Gastroesophageal sphincter (tissue), 4 donors: ENCODE measurements around the gene BPGM. TPM values are rescaled to one million over a fixed set of nuclear protein-coding genes. Genes with fewer than 3 reads are reported as not detected.
A peak's percentile ranks its signal among the peaks of the same experiment; 100 is the strongest.

Experiments
- ATAC-seq: fragments of 150-250 bp; one replicate; pipeline ENCODE4 v1.9.1; 2016; ENCODE audit warnings: mild to moderate bottlenecking, moderate library complexity
- H3K27ac ChIP-seq, 4 donors: fragments of 200-600 bp; sonication (generic) in 3 of 4; 1 replicate in 3 of 4; 2 replicates in 1 of 4; pipeline ENCODE4 v1.5.1; 2016 to 2019
- H3K27me3 ChIP-seq: fragments of 200-600 bp; sonication (generic); one replicate; pipeline ENCODE4 v1.5.1; 2019
- H3K36me3 ChIP-seq, 2 donors: fragments of 200-600 bp; sonication (generic); one replicate each; pipeline ENCODE4 v1.5.1; 2019; ENCODE audit warnings: control low read depth in 1 of 2
- H3K4me1 ChIP-seq, 3 donors: fragments of 200-600 bp; sonication (generic); 1 replicate in 2 of 3; 2 replicates in 1 of 3; pipeline ENCODE4 v1.5.1; 2016 to 2019; ENCODE audit warnings: control low read depth in 2 of 3
- H3K4me3 ChIP-seq, 2 donors: fragments of 200-600 bp; sonication (generic); one replicate each; pipeline ENCODE4 v1.5.1; 2019; ENCODE audit warnings: mild to moderate bottlenecking in 1 of 2, moderate library complexity in 1 of 2
- H3K9me3 ChIP-seq, 3 donors: fragments of 200-600 bp; sonication (generic); one replicate each; pipeline ENCODE4 v1.5.1; 2017 to 2019; ENCODE audit warnings: control low read depth in 2 of 3
- EP300 ChIP-seq: sonication (generic); formaldehyde crosslinking; IDR thresholded peaks from one replicate; pipeline ENCODE4 v1.6.1; 2017; ENCODE audit warnings: antibody characterized with exemption, mild to moderate bottlenecking
- POLR2A ChIP-seq, 2 donors: fragments of 450-650 bp; IDR thresholded peaks; one replicate each; pipeline ENCODE4 v1.6.1; 2017; ENCODE audit warnings: antibody characterized with exemption in 2 of 2, mild to moderate bottlenecking in 2 of 2, moderate library complexity in 1 of 2
- POLR2AphosphoS5 ChIP-seq: sonication (generic); formaldehyde crosslinking; IDR thresholded peaks from one replicate; pipeline ENCODE4 v1.6.1; 2017; ENCODE audit warnings: antibody characterized with exemption
- WGBS, 2 donors: methylation state at CpG; one replicate each; pipeline ENCODE4 v1.1.5; 2018; ENCODE audit warnings: low coverage in 1 of 2; 5-methylcytosine and 5-hydroxymethylcytosine counted together
- total RNA-seq, 4 donors: library from RNA; depleted of rRNA; stranded (reverse); fragments of >200 nt; gene quantifications; one replicate each; pipeline ENCODE4 v1.1.0, GENCODE V29; 2016
- TF ChIP-seq, protein P1 (sequence below), 4 experiments: fragments of 200-600 bp in 2 of 4; fragments of 450-650 bp in 2 of 4; sonication (generic) in 1 of 4; IDR thresholded peaks; one replicate each; pipeline ENCODE4 v1.5.1; 2017 to 2019; ENCODE audit warnings: antibody characterized with exemption in 4 of 4, mild to moderate bottlenecking in 2 of 4, moderate library complexity in 2 of 4

The BPGM gene
- total RNA-seq, 4 donors from 2014 or later: 16.0 to 35.6 (median 29.6) TPM

DNA sequence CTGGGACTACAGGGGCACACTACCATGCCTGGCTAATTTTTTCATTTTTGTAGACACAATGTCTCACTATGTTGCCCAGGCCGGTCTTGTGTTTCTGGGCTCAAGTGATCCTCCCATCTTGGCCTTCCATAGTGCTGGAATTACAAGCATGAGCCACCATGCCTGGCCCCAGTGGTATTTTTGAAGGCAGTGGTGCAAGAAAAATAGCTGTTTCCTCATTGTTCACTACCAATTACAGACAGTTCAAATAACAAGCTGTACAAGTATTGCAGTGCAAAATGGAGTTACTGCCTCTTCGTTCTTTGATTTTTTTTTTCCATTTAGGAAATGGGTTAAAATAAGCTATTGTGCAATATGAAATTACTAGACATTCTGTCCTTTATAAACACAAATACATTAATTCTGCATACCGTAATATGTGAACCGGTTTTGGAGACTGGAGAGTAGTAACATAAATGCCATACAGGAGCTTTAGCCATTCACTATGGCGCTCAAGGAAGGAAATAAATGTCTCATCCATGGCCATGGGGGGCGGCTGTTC lies 35.0 kb upstream of the BPGM start:
- TF ChIP-seq, protein P1, sequence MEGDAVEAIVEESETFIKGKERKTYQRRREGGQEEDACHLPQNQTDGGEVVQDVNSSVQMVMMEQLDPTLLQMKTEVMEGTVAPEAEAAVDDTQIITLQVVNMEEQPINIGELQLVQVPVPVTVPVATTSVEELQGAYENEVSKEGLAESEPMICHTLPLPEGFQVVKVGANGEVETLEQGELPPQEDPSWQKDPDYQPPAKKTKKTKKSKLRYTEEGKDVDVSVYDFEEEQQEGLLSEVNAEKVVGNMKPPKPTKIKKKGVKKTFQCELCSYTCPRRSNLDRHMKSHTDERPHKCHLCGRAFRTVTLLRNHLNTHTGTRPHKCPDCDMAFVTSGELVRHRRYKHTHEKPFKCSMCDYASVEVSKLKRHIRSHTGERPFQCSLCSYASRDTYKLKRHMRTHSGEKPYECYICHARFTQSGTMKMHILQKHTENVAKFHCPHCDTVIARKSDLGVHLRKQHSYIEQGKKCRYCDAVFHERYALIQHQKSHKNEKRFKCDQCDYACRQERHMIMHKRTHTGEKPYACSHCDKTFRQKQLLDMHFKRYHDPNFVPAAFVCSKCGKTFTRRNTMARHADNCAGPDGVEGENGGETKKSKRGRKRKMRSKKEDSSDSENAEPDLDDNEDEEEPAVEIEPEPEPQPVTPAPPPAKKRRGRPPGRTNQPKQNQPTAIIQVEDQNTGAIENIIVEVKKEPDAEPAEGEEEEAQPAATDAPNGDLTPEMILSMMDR (IDR thresholded peaks at IDR 0.05): no peak
- TF ChIP-seq EP300 (no peak), POLR2AphosphoS5 (no peak), POLR2A (IDR thresholded peaks at IDR 0.05) (no peak)
- no peak for ATAC-seq
- Histone ChIP-seq H3K4me3 (no peak overlapping the region), H3K4me1 (peaks cover 0 to 4% (median 0%) of the 10 kb centered on the region in 3 donors), H3K36me3 (no peaks in the 10 kb centered on the region), H3K27ac (no peak overlapping the region), H3K9me3 (no peaks in the 10 kb centered on the region), H3K27me3 (peaks cover 5% of the 10 kb centered on the region)
- 83 to 92% methylated on average over 2 to 6 of the region's 6 CpGs for WGBS, 2 donors

DNA sequence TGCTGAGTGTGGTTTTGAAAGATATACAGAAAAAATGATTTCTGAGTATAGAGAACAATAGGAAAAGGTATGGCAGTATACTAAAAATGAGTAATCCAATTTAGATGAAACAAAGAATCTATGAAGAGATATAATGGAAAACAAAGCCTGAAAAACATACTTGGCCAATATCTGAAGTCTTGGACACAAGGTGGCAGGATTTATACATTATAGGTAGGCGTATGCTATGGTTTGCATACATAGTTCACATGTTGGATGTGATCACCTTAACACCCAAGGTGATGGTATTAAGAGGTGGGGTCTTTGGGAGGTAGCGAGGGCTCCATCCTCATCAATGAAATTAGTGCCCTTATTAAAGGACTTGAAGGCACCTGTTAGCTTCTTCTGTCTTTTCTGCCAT lies 34.5 kb upstream of the BPGM start:
- Histone ChIP-seq H3K4me3 (no peak overlapping the region), H3K4me1 (peaks cover 0 to 4% (median 0%) of the 10 kb centered on the region in 3 donors), H3K9me3 (no peaks in the 10 kb centered on the region), H3K27ac (no peak overlapping the region), H3K36me3 (no peaks in the 10 kb centered on the region), H3K27me3 (peaks cover 5% of the 10 kb centered on the region)
- TF ChIP-seq, protein P1 (IDR thresholded peaks at IDR 0.05): no peak
- TF ChIP-seq POLR2A (IDR thresholded peaks at IDR 0.05) (no peak), EP300 (no peak)
- WGBS, 2 donors: 90% methylated on average over 2 of the region's 2 CpGs; no CpG with 5 or more reads in 1 of the 2 donors
- ATAC-seq: no peak

DNA sequence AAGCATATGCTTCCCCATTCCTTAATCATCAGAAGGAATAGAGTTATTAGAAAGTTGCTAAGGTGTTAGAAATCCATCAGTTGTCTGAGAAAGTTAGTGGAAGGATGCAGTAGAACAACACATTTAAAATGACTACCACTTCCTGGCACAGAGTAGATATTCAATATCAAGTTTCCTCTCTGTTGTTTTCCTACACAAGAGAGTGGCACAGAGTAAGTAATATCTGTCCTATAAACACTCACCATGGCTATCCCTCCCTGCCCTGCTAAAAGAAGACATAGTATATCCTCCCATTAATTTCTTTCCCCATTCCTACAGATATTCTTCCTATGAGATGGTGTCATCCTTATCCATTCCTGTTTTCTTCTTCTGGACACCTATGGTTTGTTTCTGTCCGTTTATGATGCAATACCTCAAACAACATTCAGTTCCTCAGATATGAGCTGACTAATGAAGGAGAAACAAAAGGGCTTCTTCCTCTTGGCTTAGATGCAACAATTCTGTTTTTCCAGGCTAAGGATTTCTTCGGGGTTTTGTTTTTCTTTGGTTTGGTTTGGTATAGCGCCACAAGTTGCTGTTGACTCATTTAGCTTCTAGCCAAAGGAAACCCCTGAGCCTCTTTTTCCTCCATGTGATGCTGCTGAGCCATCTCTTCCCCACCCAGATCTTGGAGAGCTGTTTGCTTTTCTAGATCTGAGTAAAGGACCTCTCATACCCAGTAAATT lies 32.9 kb upstream of the BPGM start:
- H3K36me3 ChIP-seq: no peaks in the 10 kb centered on the region
- WGBS, 2 donors: 19% methylated on average over 3 of the region's 3 CpGs; no CpG with 5 or more reads in 1 of the 2 donors
- peak overlapping the region in 2 of 4 donors; percentile 24 to 44 for H3K27ac ChIP-seq
- TF ChIP-seq, protein P1 (IDR thresholded peaks at IDR 0.05): no peak
- TF ChIP-seq POLR2A (IDR thresholded peaks at IDR 0.05) (no peak), EP300 (no peak), POLR2AphosphoS5 (no peak)
- peak; percentile 87 for ATAC-seq
- no peaks in the 10 kb centered on the region for H3K9me3 ChIP-seq
- peaks cover 5% of the 10 kb centered on the region for H3K27me3 ChIP-seq
- peaks cover 0 to 4% (median 0%) of the 10 kb centered on the region in 3 donors for H3K4me1 ChIP-seq
- no peak overlapping the region for H3K4me3 ChIP-seq

DNA sequence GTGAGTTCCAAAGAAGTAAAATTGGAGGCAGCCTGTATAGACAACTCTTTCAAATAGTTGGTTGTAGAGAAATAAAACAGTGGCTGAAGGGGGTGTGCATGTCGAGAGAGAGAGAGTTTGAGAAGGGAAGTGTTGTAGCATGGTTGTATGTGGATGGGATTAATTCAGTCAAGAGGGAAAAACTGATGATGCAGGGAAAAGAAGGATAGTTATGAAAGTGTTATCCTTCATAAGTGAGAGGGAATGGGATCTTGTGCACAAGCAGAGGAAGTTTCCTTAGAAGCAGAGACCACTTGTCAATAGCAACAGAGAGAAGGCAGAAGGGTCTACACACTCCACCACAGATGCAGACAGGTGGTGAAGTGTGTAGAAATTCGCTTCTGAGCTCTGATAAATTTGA lies 30.0 kb upstream of the BPGM start:
- no peak overlapping the region for H3K27ac ChIP-seq
- TF ChIP-seq POLR2A (IDR thresholded peaks at IDR 0.05) (no peak), EP300 (no peak), POLR2AphosphoS5 (no peak)
- TF ChIP-seq, protein P1 (IDR thresholded peaks at IDR 0.05): no peak
- no peak for ATAC-seq
- no peaks in the 10 kb centered on the region for H3K27me3 ChIP-seq
- H3K4me1 ChIP-seq: peaks cover 0 to 4% (median 0%) of the 10 kb centered on the region in 3 donors
- no peaks in the 10 kb centered on the region for H3K36me3 ChIP-seq
- WGBS, 2 donors: 77 to 78% methylated on average over 2 of the region's 2 CpGs
- H3K4me3 ChIP-seq: no peak overlapping the region
- no peaks in the 10 kb centered on the region for H3K9me3 ChIP-seq
